Measurements from ENCODE around the gene DPEP2. TPM values are rescaled to one million over a fixed set of nuclear protein-coding genes. Genes with fewer than 3 reads are reported as not detected.

DPEP2 gene
- total and polyA plus RNA-seq, 2 of the 4 experiments (the other 2 are of a cell fraction): not detected

DNA sequence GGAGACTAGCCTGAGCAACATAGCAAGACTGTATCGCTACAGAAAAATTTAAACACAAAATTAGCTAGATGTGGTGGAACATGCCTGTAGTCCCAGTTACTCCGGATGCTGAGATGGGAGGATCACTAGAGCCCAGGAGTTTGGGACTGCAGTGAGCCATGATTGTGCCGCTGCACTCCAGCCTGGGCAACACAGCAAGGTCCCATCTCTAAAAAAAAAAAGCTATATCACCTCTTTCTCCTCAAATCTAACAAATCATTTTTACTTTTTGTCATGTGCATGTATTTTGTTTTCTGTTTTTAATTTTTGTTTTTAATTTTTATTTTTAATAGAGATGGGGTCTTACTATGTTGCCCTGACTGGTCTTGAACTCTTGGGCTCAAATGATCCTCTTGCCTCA, 29.7 kb upstream of the DPEP2 start:
- Histone ChIP-seq H3K27ac (ENCODE audit: insufficient read depth, low read length) (no peak overlapping the region), H3K4me2 (ENCODE audit: low read depth, low read length) (no peak overlapping the region), H3K9ac (ENCODE audit: low read depth, low read length) (no peak overlapping the region), H2BK5ac (ENCODE audit: low read depth, low read length, poor library complexity, severe bottlenecking) (no peak overlapping the region), H3K4me3 (ENCODE audit: insufficient read depth, low read depth, low read length) (no peak overlapping the region), H2BK20ac (ENCODE audit: low read depth, low read length) (no peak overlapping the region), H3K18ac (ENCODE audit: low read depth, low read length) (no peak overlapping the region), H2AK5ac (ENCODE audit: low read depth, low read length) (no peak overlapping the region), H3K36me3 (ENCODE audit: control insufficient read depth, insufficient read depth, low read length) (peaks cover 6% of the 10 kb centered on the region), H2BK15ac (ENCODE audit: low read depth, low read length) (no peak overlapping the region), H2BK120ac (ENCODE audit: low read depth, low read length) (no peak overlapping the region), H3K27me3 (ENCODE audit: control insufficient read depth, insufficient read depth, low read length) (no peaks in the 10 kb centered on the region), H4K5ac (ENCODE audit: low read depth, low read length) (no peak overlapping the region), H4K8ac (ENCODE audit: low read depth in 2 of 2, low read length in 2 of 2) (no peak overlapping the region), H4K91ac (ENCODE audit: insufficient read depth, low read depth, low read length) (no peak overlapping the region), H3K56ac (ENCODE audit: extremely low read depth, insufficient read depth, low read length) (no peak overlapping the region), H3K23ac (ENCODE audit: low read depth, low read length) (no peak overlapping the region), H4K20me1 (ENCODE audit: insufficient read depth, low read length) (no peaks in the 10 kb centered on the region), H3K14ac (replicated peaks; ENCODE audit: low read depth, low read length) (no peak overlapping the region), H2AK9ac (replicated peaks; ENCODE audit: low read depth, low read length, poor library complexity) (no peak overlapping the region), H3K9me1 (ENCODE audit: insufficient read depth, low read length) (peaks cover 5% of the 10 kb centered on the region; the same call in 1 of the 2 replicates), H3K4ac (ENCODE audit: low read depth, low read length) (no peak overlapping the region), H3K9me3 (ENCODE audit: control insufficient read depth, insufficient read depth, low read length) (no peaks in the 10 kb centered on the region), H3K79me1 (ENCODE audit: low read depth in 1 of 2, low read length in 2 of 2) (peaks cover 20 to 33% of the 10 kb centered on the region in 2 experiments), H3K4me1 (ENCODE audit: control insufficient read depth, insufficient read depth, low read length) (no peaks in the 10 kb centered on the region), H2AFZ (replicated peaks; ENCODE audit: low read length, poor library complexity) (no peak overlapping the region)
- in situ Hi-C loops (cut with MboI; ENCODE audit: low sequenced_read_pairs) (no loop called here), intact Hi-C loops (cut with micrococcal nuclease) (no loop called here), dilution Hi-C loops (cut with HindIII; ENCODE audit: low sequenced_read_pairs, unreplicated experiment) (no loop called here)
- no peak for DNase-seq
- POLR2A ChIA-PET (ENCODE audit: unreplicated experiment): no interaction called here
- ATAC-seq (ENCODE audit: low read depth): no peak
- WGBS, 2 experiments (ENCODE audit: extremely low coverage in 2 of 2, insufficient read length in 1 of 2): 100% methylated on average over 1 of the region's 3 CpGs; no CpG with 5 or more reads in 1 of the 2 experiments
- CTCF ChIA-PET: no interaction called here
- BruUV-seq (replicated peaks): no TSS peak
- TF ChIP-seq FOS (IDR thresholded peaks at IDR 0.05; ENCODE audit: low read depth, low read length): no peak
- no peak for TF ChIP-seq RFX5 (IDR thresholded peaks at IDR 0.05; ENCODE audit: low read depth, low read length)
- TF ChIP-seq CHD1 (IDR thresholded peaks at IDR 0.05; ENCODE audit: low read depth, low read length): no peak
- TF ChIP-seq, protein P1, sequence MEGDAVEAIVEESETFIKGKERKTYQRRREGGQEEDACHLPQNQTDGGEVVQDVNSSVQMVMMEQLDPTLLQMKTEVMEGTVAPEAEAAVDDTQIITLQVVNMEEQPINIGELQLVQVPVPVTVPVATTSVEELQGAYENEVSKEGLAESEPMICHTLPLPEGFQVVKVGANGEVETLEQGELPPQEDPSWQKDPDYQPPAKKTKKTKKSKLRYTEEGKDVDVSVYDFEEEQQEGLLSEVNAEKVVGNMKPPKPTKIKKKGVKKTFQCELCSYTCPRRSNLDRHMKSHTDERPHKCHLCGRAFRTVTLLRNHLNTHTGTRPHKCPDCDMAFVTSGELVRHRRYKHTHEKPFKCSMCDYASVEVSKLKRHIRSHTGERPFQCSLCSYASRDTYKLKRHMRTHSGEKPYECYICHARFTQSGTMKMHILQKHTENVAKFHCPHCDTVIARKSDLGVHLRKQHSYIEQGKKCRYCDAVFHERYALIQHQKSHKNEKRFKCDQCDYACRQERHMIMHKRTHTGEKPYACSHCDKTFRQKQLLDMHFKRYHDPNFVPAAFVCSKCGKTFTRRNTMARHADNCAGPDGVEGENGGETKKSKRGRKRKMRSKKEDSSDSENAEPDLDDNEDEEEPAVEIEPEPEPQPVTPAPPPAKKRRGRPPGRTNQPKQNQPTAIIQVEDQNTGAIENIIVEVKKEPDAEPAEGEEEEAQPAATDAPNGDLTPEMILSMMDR (conservative IDR thresholded peaks at IDR 0.05; ENCODE audit: low read depth, low read length): no peak
- TF ChIP-seq RCOR1 (IDR thresholded peaks at IDR 0.05; ENCODE audit: insufficient replicate concordance, low read length): no peak
- no peak for TF ChIP-seq MXI1 (IDR thresholded peaks at IDR 0.05; ENCODE audit: borderline replicate concordance, low read depth, low read length)
- TF ChIP-seq POLR2A (IDR thresholded peaks at IDR 0.05; ENCODE audit: low read depth, low read length): no peak
- TF ChIP-seq, protein P2, sequence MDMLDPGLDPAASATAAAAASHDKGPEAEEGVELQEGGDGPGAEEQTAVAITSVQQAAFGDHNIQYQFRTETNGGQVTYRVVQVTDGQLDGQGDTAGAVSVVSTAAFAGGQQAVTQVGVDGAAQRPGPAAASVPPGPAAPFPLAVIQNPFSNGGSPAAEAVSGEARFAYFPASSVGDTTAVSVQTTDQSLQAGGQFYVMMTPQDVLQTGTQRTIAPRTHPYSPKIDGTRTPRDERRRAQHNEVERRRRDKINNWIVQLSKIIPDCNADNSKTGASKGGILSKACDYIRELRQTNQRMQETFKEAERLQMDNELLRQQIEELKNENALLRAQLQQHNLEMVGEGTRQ (IDR thresholded peaks at IDR 0.05; ENCODE audit: low read depth, low read length): no peak
- no peak for TF ChIP-seq RAD21 (IDR thresholded peaks at IDR 0.05; ENCODE audit: low read length)
- no peak for TF ChIP-seq BHLHE40 (IDR thresholded peaks at IDR 0.05; ENCODE audit: low read depth, low read length)
- no peak for TF ChIP-seq SMC3 (IDR thresholded peaks at IDR 0.05; ENCODE audit: low read depth, low read length)

Data from IMR-90 (cell line).